B cell (primary cell): ENCODE data around the gene MAB21L4. TPM values are rescaled to one million over a fixed set of nuclear protein-coding genes. Genes with fewer than 3 reads are reported as not detected.

Experiments
- ATAC-seq: fragments of 200-7000 bp; cut with Tn5 transposase; one replicate; pipeline ENCODE4 v1.10.0; 2021; ENCODE audit warnings: low read depth, mild to moderate bottlenecking, moderate number of reproducible peaks, moderate library complexity
- CTCF ChIA-PET: fragments of 350-600 bp; sonication (Branson Sonifier 250); formaldehyde crosslinking; loops from one replicate; lab custom pipeline; 2021; ENCODE audit warnings: antibody characterized with exemption, inconsistent platforms; lab: Charles Lee
- POLR2A ChIA-PET: fragments of 350-600 bp; sonication (Branson Sonifier 250); formaldehyde crosslinking; loops from one replicate; lab custom pipeline; 2021; ENCODE audit warnings: antibody characterized with exemption; lab: Charles Lee
- DNase-seq: peaks from one replicate; pipeline ENCODE4 v3.0.0; 2013
- H2AFZ ChIP-seq: 2 replicates; pipeline ENCODE4 v1.6.1; 2012; ENCODE audit warnings: mild to moderate bottlenecking, low read depth, low read length; ENCODE audit not compliant: insufficient read depth, poor library complexity, severe bottlenecking
- H3K27ac ChIP-seq, 2 donors: 1 replicate in 1 of 2; 2 replicates in 1 of 2; pipeline ENCODE4 v1.5.1; 2012 to 2013; ENCODE audit warnings: low read length in 2 of 2, mild to moderate bottlenecking in 2 of 2, moderate library complexity in 1 of 2
- H3K27me3 ChIP-seq, 4 experiments: fragments of 200-600 bp in 1 of 4; sonication (generic) in 1 of 4; replicated peaks in 1 of 4; 1 replicate in 2 of 4; 2 replicates in 2 of 4; pipeline versions ENCODE4 v1.6.1 to v1.7.0; 2013 to 2016; ENCODE audit warnings: low read length in 3 of 4, mild to moderate bottlenecking in 2 of 4, mixed read lengths in 1 of 4, moderate library complexity in 1 of 4; ENCODE audit not compliant: insufficient read depth in 4 of 4, control insufficient read depth in 3 of 4; ENCODE audit errors: control extremely low read depth in 1 of 4
- H3K36me3 ChIP-seq, 2 experiments: replicated peaks in 1 of 2; 1 replicate in 1 of 2; 2 replicates in 1 of 2; pipeline versions ENCODE4 v1.6.1 to v1.7.1; 2013; ENCODE audit warnings: low read length in 1 of 2; ENCODE audit not compliant: insufficient read depth in 2 of 2, control insufficient read depth in 1 of 2; ENCODE audit errors: control extremely low read depth in 1 of 2, extremely low read depth in 1 of 2
- H3K4me1 ChIP-seq, 2 donors: fragments of 200-600 bp in 1 of 2; sonication (generic) in 1 of 2; 1 replicate in 1 of 2; 2 replicates in 1 of 2; pipeline versions ENCODE4 v1.5.1 to v1.6.1; 2013 to 2017; ENCODE audit warnings: low read length in 2 of 2; ENCODE audit not compliant: control insufficient read depth in 2 of 2, insufficient read depth in 2 of 2
- H3K4me2 ChIP-seq: replicated peaks from 2 replicates; pipeline ENCODE3; 2012; ENCODE audit warnings: mild to moderate bottlenecking, low read depth, low read length; ENCODE audit not compliant: poor library complexity, severe bottlenecking
- H3K4me3 ChIP-seq, 5 experiments: fragments of 200-600 bp in 1 of 5; sonication (generic) in 1 of 5; 1 replicate in 3 of 5; 2 replicates in 2 of 5; pipeline versions ENCODE4 v1.5.1 to v1.7.0; 2011 to 2016; ENCODE audit warnings: low read length in 4 of 5, mild to moderate bottlenecking in 4 of 5, low read depth in 2 of 5, control low read depth in 1 of 5, moderate library complexity in 1 of 5; ENCODE audit not compliant: insufficient read depth in 1 of 5; ENCODE audit errors: control extremely low read depth in 1 of 5, extremely low read depth in 1 of 5
- H3K79me2 ChIP-seq: fragments of 200-600 bp; sonication (generic); one replicate; pipeline ENCODE4 v1.6.0; 2016; ENCODE audit warnings: low read length; ENCODE audit not compliant: control insufficient read depth, insufficient read depth
- H3K9ac ChIP-seq: fragments of 200-600 bp; sonication (generic); 2 replicates; pipeline ENCODE4 v1.6.1; 2017; ENCODE audit warnings: mild to moderate bottlenecking, low read length, moderate library complexity
- H3K9me3 ChIP-seq, 3 donors: one replicate each; pipeline versions ENCODE4 v1.6.1 to v1.7.1; 2013; ENCODE audit warnings: low read length in 2 of 3; ENCODE audit not compliant: control insufficient read depth in 2 of 3, insufficient read depth in 1 of 3; ENCODE audit errors: control extremely low read depth in 1 of 3
- H4K20me1 ChIP-seq: 2 replicates; pipeline ENCODE4 v1.6.0; 2012; ENCODE audit warnings: mild to moderate bottlenecking, low read length; ENCODE audit not compliant: insufficient read depth, control insufficient read depth, poor library complexity, severe bottlenecking
- H3K27ac Mint-ChIP-seq: one replicate; pipeline ENCODE4 v1.8.0; 2021; ENCODE audit warnings: mixed read lengths
- H3K27me3 Mint-ChIP-seq: one replicate; pipeline ENCODE4 v1.8.0; 2021; ENCODE audit warnings: mixed read lengths
- H3K4me1 Mint-ChIP-seq: one replicate; pipeline ENCODE4 v1.8.0; 2021; ENCODE audit warnings: mixed read lengths
- H3K4me3 Mint-ChIP-seq: one replicate; pipeline ENCODE4 v1.8.0; 2021; ENCODE audit warnings: mixed read lengths
- H3K9me3 Mint-ChIP-seq: one replicate; pipeline ENCODE4 v1.8.0; 2022; ENCODE audit warnings: mixed read lengths; ENCODE audit not compliant: insufficient read depth
- EZH2 ChIP-seq: IDR thresholded peaks from 2 replicates; pipeline ENCODE4 v1.6.1; 2012; ENCODE audit warnings: borderline replicate concordance, low read depth, mild to moderate bottlenecking, moderate library complexity, low read length; ENCODE audit not compliant: insufficient read depth, poor library complexity, severe bottlenecking
- WGBS: methylation state at CpG from one replicate; pipeline ENCODE4 v1.1.5; 2013; ENCODE audit warnings: missing lambda C conversion rate; ENCODE audit not compliant: insufficient coverage; 5-methylcytosine and 5-hydroxymethylcytosine counted together
- intact Hi-C: fragments of 100-400 bp; cut with micrococcal nuclease; formaldehyde crosslinking; loops from one replicate; pipeline ENCODE4 v1.10.0; 2022
- polyA plus RNA-seq: library from polyadenylated mRNA; depleted of rRNA; stranded (reverse); fragments of >200 nt; gene quantifications from 2 replicates; pipeline ENCODE4 v1.2.3, GENCODE V29; 2012
- total RNA-seq, 2 donors: library from RNA; stranded (reverse); fragments of 120-200 nt in 1 of 2; gene quantifications; 1 replicate in 1 of 2; 2 replicates in 1 of 2; pipeline versions ENCODE4 v1.2.3 to v1.2.4, GENCODE V29; 2013 to 2022
- TF ChIP-seq, protein P1 (sequence below): fragments of 200-600 bp; IDR thresholded peaks from one replicate; pipeline ENCODE4 v1.8.0; 2022; ENCODE audit warnings: antibody characterized with exemption, mild to moderate bottlenecking

Gene MAB21L4
- total and polyA plus RNA-seq, 2 donors (not counting 1 experiment from before 2014, with no cell fraction given) = not detected

DNA sequence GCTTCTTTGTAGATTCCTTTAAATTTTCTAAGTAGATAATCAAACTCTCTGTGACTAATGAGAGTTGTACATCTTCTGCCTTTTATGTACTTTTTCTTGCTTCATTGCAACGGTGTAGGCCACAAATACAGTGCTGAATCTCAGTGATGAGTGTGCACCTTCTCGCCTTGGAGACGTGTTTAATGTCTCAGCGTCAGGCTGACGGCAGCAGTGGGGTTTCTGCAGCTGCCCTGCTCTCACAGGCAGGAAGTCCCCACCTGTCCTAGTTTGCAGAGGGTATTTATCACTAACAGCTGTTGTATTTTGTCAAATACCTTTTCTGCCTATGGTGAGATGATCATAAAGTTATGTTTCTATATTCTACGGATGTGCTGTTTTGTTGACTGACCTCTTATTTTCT lies 14.0 kb downstream of the MAB21L4 start:
- CTCF ChIA-PET = no interaction called here
- intact Hi-C loops = no loop called here
- 57% methylated on average over 5 of the region's 6 CpGs for WGBS

DNA sequence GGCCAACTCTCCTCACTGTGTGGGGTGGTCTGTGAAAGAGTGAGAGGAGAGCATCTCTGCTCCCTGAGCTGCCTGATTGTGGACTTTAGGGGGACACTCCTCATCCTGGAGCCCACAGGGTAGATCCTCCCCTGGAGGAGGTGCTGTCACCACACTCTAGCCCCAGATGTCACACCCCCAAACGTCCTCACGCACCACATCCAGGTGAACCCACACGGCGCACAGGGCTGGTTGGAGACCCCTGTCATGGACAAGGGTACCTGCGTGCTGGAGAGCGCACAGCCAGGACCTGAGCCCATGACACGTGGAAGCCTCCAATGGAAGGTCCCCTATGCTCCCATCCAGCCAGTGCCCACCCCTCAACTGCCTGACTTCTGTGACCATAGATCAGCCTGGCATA lies 16.9 kb downstream of the MAB21L4 start:
- ChIA-PET POLR2A (no interaction called here), CTCF (no interaction called here)
- no peaks in the 10 kb centered on the region for H3K9me3 ChIP-seq
- TF ChIP-seq EZH2 = no peak
- TF ChIP-seq, protein P1, sequence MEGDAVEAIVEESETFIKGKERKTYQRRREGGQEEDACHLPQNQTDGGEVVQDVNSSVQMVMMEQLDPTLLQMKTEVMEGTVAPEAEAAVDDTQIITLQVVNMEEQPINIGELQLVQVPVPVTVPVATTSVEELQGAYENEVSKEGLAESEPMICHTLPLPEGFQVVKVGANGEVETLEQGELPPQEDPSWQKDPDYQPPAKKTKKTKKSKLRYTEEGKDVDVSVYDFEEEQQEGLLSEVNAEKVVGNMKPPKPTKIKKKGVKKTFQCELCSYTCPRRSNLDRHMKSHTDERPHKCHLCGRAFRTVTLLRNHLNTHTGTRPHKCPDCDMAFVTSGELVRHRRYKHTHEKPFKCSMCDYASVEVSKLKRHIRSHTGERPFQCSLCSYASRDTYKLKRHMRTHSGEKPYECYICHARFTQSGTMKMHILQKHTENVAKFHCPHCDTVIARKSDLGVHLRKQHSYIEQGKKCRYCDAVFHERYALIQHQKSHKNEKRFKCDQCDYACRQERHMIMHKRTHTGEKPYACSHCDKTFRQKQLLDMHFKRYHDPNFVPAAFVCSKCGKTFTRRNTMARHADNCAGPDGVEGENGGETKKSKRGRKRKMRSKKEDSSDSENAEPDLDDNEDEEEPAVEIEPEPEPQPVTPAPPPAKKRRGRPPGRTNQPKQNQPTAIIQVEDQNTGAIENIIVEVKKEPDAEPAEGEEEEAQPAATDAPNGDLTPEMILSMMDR = no peak
- Mint-ChIP-seq H3K4me1 (no peaks in the 10 kb centered on the region), H3K27ac (no peak overlapping the region), H3K27me3 (peaks cover 9% of the 10 kb centered on the region), H3K4me3 (no peak overlapping the region), H3K9me3 (no peaks in the 10 kb centered on the region)
- H3K36me3 ChIP-seq = no peaks in the 10 kb centered on the region
- no peak overlapping the region for H3K4me2 ChIP-seq
- ATAC-seq (no peak), DNase-seq (no peak)
- no peak overlapping the region for H3K4me3 ChIP-seq
- no peak overlapping the region for H3K27ac ChIP-seq
- H3K79me2 ChIP-seq = no peaks in the 10 kb centered on the region
- H4K20me1 ChIP-seq = no peaks in the 10 kb centered on the region
- intact Hi-C loops = no loop called here
- WGBS = 89% methylated on average over 7 of the region's 7 CpGs
- H2AFZ ChIP-seq = no peak overlapping the region
- no peaks in the 10 kb centered on the region for H3K4me1 ChIP-seq
- H3K27me3 ChIP-seq = peaks cover 0 to 2% (median 0%) of the 10 kb centered on the region in 4 experiments
- H3K9ac ChIP-seq = no peak overlapping the region

More for the DNA sequence above, 14.0 kb downstream of the MAB21L4 start:
- ATAC-seq = no peak
- Histone ChIP-seq H3K27me3 (peaks cover 0 to 8% (median 0%) of the 10 kb centered on the region in 4 experiments), H3K4me2 (no peak overlapping the region), H2AFZ (no peak overlapping the region), H3K4me1 (no peaks in the 10 kb centered on the region), H3K79me2 (no peaks in the 10 kb centered on the region), H3K4me3 (no peak overlapping the region), H4K20me1 (no peaks in the 10 kb centered on the region), H3K9ac (no peak overlapping the region), H3K9me3 (peaks cover 0 to 6% (median 0%) of the 10 kb centered on the region in 3 donors), H3K36me3 (no peaks in the 10 kb centered on the region), H3K27ac (no peak overlapping the region)
- DNase-seq = no peak
- POLR2A ChIA-PET = no interaction called here
- Mint-ChIP-seq H3K4me3 (no peak overlapping the region), H3K4me1 (peaks cover 2% of the 10 kb centered on the region), H3K9me3 (no peaks in the 10 kb centered on the region), H3K27me3 (peaks cover 13% of the 10 kb centered on the region), H3K27ac (no peak overlapping the region)
- TF ChIP-seq, protein P1 = no peak
- TF ChIP-seq EZH2 = no peak
